AG10803 (cell line): ENCODE results near the gene ZSWIM8.

ENCODE experiments used
- DNase-seq: peaks from one replicate; pipeline ENCODE4 v3.0.0; 2010; ENCODE audit warnings: low read depth
- H3K4me3 ChIP-seq: 2 replicates; pipeline ENCODE4 v1.5.1; 2011; ENCODE audit warnings: mild to moderate bottlenecking, low read length, control low read depth
- CTCF ChIP-seq: conservative IDR thresholded peaks from 2 replicates; pipeline ENCODE4 v1.5.1; 2011; ENCODE audit warnings: mild to moderate bottlenecking, low read length, control low read depth, inconsistent platforms

The ZSWIM8 gene

GRCh38 chr10:73779018-73779417 lies 6.4 kb upstream of the ZSWIM8 start:
- no peak for DNase-seq
- no peak overlapping the region for H3K4me3 ChIP-seq
- TF ChIP-seq CTCF = no peak

- TF ChIP-seq CTCF = no peak
- no peak overlapping the region for H3K4me3 ChIP-seq
- DNase-seq = no peak
Measured at GRCh38 chr10:73779539-73780197, 5.7 kb upstream of the ZSWIM8 start.

- DNase-seq = no peak
- peak overlapping the region; percentile 88; the same call in 1 of the 2 replicates for H3K4me3 ChIP-seq
Measured at GRCh38 chr10:73780301-73780700, 5.1 kb upstream of the ZSWIM8 start.

GRCh38 chr10:73780966-73781365 lies 4.4 kb upstream of the ZSWIM8 start:
- peak; percentile 37 for DNase-seq
- TF ChIP-seq CTCF = no peak
- peak overlapping the region; percentile 88 for H3K4me3 ChIP-seq

More at GRCh38 chr10:73780301-73780700, 5.1 kb upstream of the ZSWIM8 start:
- no peak for TF ChIP-seq CTCF

- no peak for TF ChIP-seq CTCF
- peak overlapping the region; percentile 88 for H3K4me3 ChIP-seq
Measured at GRCh38 chr10:73781548-73781878, 3.9 kb upstream of the ZSWIM8 start.

GRCh38 chr10:73781879-73782748 lies 3.3 kb upstream of the ZSWIM8 start, which contains the start of gene CHCHD1:
Gene CHCHD1, plus strand, starts transcription at chr10:73782048. Its CDS starts 28 bp downstream, at chr10:73782076.
- DNase-seq = peak; percentile 83
- no peak for TF ChIP-seq CTCF
- H3K4me3 ChIP-seq = peak within 1 kb of the TSS; percentile 88

More at GRCh38 chr10:73781548-73781878, 3.9 kb upstream of the ZSWIM8 start:
- DNase-seq = no peak

GRCh38 chr10:73782749-73783085 lies 2.7 kb upstream of the ZSWIM8 start:
- DNase-seq = no peak
- H3K4me3 ChIP-seq = peak overlapping the region; percentile 88
- TF ChIP-seq CTCF = no peak
